SK-N-SH treated with all-trans-retinoic acid at 6 μM for 48 hours (cell line): ENCODE results near the gene FCSK.

Experiments
- ATAC-seq: fragments of 200-7000 bp; cut with Tn5 transposase; 3 replicates; pipeline ENCODE4 v1.9.1; 2020; ENCODE audit warnings: mild to moderate bottlenecking, moderate library complexity
- ARNTL ChIP-seq: fragments of 450-650 bp; formaldehyde crosslinking; IDR thresholded peaks from 2 replicates; pipeline ENCODE4 v1.5.0; 2020; ENCODE audit warnings: low read depth, mild to moderate bottlenecking, moderate library complexity, borderline replicate concordance
- BACH2 ChIP-seq: fragments of 250-450 bp; sonication (Bioruptor Pico); IDR thresholded peaks from 2 replicates; pipeline ENCODE4 v1.9.0; 2021; ENCODE audit warnings: mild to moderate bottlenecking, borderline replicate concordance
- CSDC2 ChIP-seq: fragments of 250-450 bp; sonication (Bioruptor Pico); IDR thresholded peaks from 2 replicates; pipeline ENCODE4 v1.5.0; 2020; ENCODE audit warnings: mild to moderate bottlenecking, moderate library complexity
- ESRRG ChIP-seq: fragments of 250-450 bp; sonication (Bioruptor Pico); IDR thresholded peaks from 2 replicates; pipeline ENCODE4 v1.6.1; 2021; ENCODE audit warnings: mild to moderate bottlenecking
- GLIS3 ChIP-seq: fragments of 250-450 bp; sonication (Bioruptor Pico); IDR thresholded peaks from 2 replicates; pipeline ENCODE4 v1.5.0; 2020; ENCODE audit warnings: mild to moderate bottlenecking, moderate library complexity
- ISL1 ChIP-seq: fragments of 250-450 bp; sonication (Bioruptor Pico); IDR thresholded peaks from 2 replicates; pipeline ENCODE4 v2.1.2; 2022; ENCODE audit warnings: mild to moderate bottlenecking, moderate library complexity
- OSR1 ChIP-seq: fragments of 250-450 bp; sonication (Bioruptor Pico); IDR thresholded peaks from 2 replicates; pipeline ENCODE4 v1.8.0; 2022; ENCODE audit warnings: moderate library complexity, mild to moderate bottlenecking, inconsistent platforms
- PPARA ChIP-seq: fragments of 250-450 bp; sonication (Bioruptor Pico); IDR thresholded peaks from 2 replicates; pipeline ENCODE4 v1.5.0; 2020; ENCODE audit warnings: mild to moderate bottlenecking, borderline replicate concordance
- RARB ChIP-seq: fragments of 250-450 bp; sonication (Bioruptor Pico); IDR thresholded peaks from 2 replicates; pipeline ENCODE4 v1.8.0; 2021; ENCODE audit warnings: mild to moderate bottlenecking, moderate library complexity
- SNAI2 ChIP-seq: fragments of 250-450 bp; sonication (Bioruptor Pico); IDR thresholded peaks from 2 replicates; pipeline ENCODE4 v1.5.0; 2020; ENCODE audit warnings: mild to moderate bottlenecking, moderate library complexity
- TCF4 ChIP-seq: fragments of 250-450 bp; sonication (Bioruptor Pico); IDR thresholded peaks from 2 replicates; pipeline ENCODE4 v1.8.0; 2021; ENCODE audit warnings: mild to moderate bottlenecking, moderate library complexity, borderline replicate concordance
- TOX ChIP-seq: fragments of 250-450 bp; sonication (Bioruptor Pico); IDR thresholded peaks from 2 replicates; pipeline ENCODE4 v1.8.0; 2021; ENCODE audit warnings: mild to moderate bottlenecking, moderate library complexity, borderline replicate concordance
- ZC3H10 ChIP-seq: fragments of 250-450 bp; sonication (Bioruptor Pico); IDR thresholded peaks from 2 replicates; pipeline ENCODE4 v1.5.1; 2021; ENCODE audit warnings: mild to moderate bottlenecking, moderate library complexity
- ZFP3 ChIP-seq: fragments of 250-450 bp; sonication (Bioruptor Pico); IDR thresholded peaks from 2 replicates; pipeline ENCODE4 v1.5.0; 2020; ENCODE audit warnings: mild to moderate bottlenecking, moderate library complexity
- ZFP30 ChIP-seq: fragments of 450-650 bp; formaldehyde crosslinking; IDR thresholded peaks from 2 replicates; pipeline ENCODE4 v1.5.0; 2022; ENCODE audit warnings: mild to moderate bottlenecking, moderate library complexity
- ZNF565 ChIP-seq: fragments of 450-650 bp; formaldehyde crosslinking; conservative IDR thresholded peaks from 2 replicates; pipeline ENCODE4 v1.5.0; 2020; ENCODE audit warnings: low read depth, mild to moderate bottlenecking, moderate library complexity
- ZNF70 ChIP-seq: fragments of 450-650 bp; formaldehyde crosslinking; IDR thresholded peaks from 2 replicates; pipeline ENCODE4 v1.5.0; 2020; ENCODE audit warnings: mild to moderate bottlenecking, moderate library complexity
- ZNF8 ChIP-seq: fragments of 450-650 bp; formaldehyde crosslinking; IDR thresholded peaks from 2 replicates; pipeline ENCODE4 v1.5.0; 2020; ENCODE audit warnings: mild to moderate bottlenecking, moderate library complexity
- TF ChIP-seq, protein P1 (sequence below): fragments of 250-450 bp; sonication (Bioruptor Pico); IDR thresholded peaks from 2 replicates; pipeline ENCODE4 v1.8.0; 2020; ENCODE audit warnings: mild to moderate bottlenecking, moderate library complexity, borderline replicate concordance
- TF ChIP-seq, protein P2 (sequence below): fragments of 250-450 bp; sonication (Bioruptor Pico); IDR thresholded peaks from 2 replicates; pipeline ENCODE4 v1.5.1; 2021; ENCODE audit warnings: mild to moderate bottlenecking, moderate library complexity
- TF ChIP-seq, protein P3 (sequence below): fragments of 250-450 bp; sonication (Bioruptor Pico); IDR thresholded peaks from 2 replicates; pipeline ENCODE4 v1.5.1; 2020; ENCODE audit warnings: low read depth, mild to moderate bottlenecking, moderate library complexity
- TF ChIP-seq, protein P4 (sequence below): fragments of 250-450 bp; sonication (Bioruptor Pico); IDR thresholded peaks from 2 replicates; pipeline ENCODE4 v1.8.0; 2021; ENCODE audit warnings: low read depth, mild to moderate bottlenecking, moderate library complexity, borderline replicate concordance
- TF ChIP-seq, protein P5 (sequence below): fragments of 250-450 bp; sonication (Bioruptor Pico); IDR thresholded peaks from 2 replicates; pipeline ENCODE4 v1.5.0; 2020; ENCODE audit warnings: mild to moderate bottlenecking, moderate library complexity

Gene FCSK

DNA sequence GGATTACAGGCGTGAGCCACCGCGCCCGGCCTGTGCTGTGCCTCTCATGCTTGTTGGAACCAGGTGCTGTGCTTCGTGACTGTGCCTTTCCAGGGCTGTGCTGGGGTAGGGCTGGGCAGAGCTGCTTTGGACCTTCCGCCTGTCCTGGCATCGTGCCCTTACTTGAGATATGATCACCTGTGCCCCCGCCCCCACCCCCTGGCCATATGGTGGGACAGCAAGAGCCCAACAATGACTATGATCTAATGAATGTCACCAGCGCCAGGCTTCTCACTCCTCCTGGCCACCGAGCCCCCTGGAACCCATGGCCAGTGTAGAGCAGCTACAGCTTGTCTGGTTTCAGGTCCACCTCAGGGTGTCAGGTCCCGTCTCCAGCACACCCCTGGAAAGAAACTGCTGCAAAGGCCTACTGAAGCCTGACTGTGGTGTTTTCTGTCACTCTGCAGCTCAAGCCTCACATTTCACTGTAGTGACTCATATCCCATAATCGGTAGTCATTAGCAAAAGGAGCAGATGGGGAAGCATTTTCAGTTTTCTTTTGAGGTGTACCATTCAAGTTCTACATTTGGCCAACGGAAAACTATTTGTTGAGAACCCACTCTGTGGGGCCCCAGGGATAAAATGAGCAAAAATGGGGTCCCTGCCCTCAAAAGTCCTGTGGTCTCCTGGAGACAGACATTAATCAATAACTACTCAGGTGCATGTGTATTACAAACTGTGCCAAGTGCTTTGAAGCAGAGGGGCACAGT lies 22.1 kb downstream of the FCSK start:
- ATAC-seq, result peak; percentile 85
- TF ChIP-seq SNAI2 (CRISPR knock-in tag), result no peak
- TF ChIP-seq ESRRG, result no peak
- no peak for TF ChIP-seq ZNF70 (CRISPR knock-in tag)
- no peak for TF ChIP-seq ZNF8 (CRISPR knock-in tag)
- no peak for TF ChIP-seq TCF4
- TF ChIP-seq BACH2 (CRISPR knock-in tag), result no peak
- TF ChIP-seq, protein P1, sequence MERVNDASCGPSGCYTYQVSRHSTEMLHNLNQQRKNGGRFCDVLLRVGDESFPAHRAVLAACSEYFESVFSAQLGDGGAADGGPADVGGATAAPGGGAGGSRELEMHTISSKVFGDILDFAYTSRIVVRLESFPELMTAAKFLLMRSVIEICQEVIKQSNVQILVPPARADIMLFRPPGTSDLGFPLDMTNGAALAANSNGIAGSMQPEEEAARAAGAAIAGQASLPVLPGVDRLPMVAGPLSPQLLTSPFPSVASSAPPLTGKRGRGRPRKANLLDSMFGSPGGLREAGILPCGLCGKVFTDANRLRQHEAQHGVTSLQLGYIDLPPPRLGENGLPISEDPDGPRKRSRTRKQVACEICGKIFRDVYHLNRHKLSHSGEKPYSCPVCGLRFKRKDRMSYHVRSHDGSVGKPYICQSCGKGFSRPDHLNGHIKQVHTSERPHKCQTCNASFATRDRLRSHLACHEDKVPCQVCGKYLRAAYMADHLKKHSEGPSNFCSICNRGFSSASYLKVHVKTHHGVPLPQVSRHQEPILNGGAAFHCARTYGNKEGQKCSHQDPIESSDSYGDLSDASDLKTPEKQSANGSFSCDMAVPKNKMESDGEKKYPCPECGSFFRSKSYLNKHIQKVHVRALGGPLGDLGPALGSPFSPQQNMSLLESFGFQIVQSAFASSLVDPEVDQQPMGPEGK, result no peak
- no peak for TF ChIP-seq ZFP3 (CRISPR knock-in tag)
- no peak for TF ChIP-seq RARB (CRISPR knock-in tag)
- TF ChIP-seq ZFP30 (CRISPR knock-in tag), result no peak
- no peak for TF ChIP-seq GLIS3 (CRISPR knock-in tag)
- no peak for TF ChIP-seq ZC3H10
- TF ChIP-seq CSDC2 (CRISPR knock-in tag), result no peak
- no peak for TF ChIP-seq ZNF565 (CRISPR knock-in tag)
- TF ChIP-seq, protein P2, sequence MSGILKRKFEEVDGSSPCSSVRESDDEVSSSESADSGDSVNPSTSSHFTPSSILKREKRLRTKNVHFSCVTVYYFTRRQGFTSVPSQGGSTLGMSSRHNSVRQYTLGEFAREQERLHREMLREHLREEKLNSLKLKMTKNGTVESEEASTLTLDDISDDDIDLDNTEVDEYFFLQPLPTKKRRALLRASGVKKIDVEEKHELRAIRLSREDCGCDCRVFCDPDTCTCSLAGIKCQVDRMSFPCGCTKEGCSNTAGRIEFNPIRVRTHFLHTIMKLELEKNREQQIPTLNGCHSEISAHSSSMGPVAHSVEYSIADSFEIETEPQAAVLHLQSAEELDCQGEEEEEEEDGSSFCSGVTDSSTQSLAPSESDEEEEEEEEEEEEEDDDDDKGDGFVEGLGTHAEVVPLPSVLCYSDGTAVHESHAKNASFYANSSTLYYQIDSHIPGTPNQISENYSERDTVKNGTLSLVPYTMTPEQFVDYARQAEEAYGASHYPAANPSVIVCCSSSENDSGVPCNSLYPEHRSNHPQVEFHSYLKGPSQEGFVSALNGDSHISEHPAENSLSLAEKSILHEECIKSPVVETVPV, result no peak
- TF ChIP-seq TOX (CRISPR knock-in tag), result no peak
- TF ChIP-seq, protein P3, sequence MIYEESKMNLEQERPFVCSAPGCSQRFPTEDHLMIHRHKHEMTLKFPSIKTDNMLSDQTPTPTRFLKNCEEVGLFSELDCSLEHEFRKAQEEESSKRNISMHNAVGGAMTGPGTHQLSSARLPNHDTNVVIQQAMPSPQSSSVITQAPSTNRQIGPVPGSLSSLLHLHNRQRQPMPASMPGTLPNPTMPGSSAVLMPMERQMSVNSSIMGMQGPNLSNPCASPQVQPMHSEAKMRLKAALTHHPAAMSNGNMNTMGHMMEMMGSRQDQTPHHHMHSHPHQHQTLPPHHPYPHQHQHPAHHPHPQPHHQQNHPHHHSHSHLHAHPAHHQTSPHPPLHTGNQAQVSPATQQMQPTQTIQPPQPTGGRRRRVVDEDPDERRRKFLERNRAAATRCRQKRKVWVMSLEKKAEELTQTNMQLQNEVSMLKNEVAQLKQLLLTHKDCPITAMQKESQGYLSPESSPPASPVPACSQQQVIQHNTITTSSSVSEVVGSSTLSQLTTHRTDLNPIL, result no peak
- no peak for TF ChIP-seq PPARA (CRISPR knock-in tag)
- TF ChIP-seq ISL1 (CRISPR knock-in tag), result no peak

DNA sequence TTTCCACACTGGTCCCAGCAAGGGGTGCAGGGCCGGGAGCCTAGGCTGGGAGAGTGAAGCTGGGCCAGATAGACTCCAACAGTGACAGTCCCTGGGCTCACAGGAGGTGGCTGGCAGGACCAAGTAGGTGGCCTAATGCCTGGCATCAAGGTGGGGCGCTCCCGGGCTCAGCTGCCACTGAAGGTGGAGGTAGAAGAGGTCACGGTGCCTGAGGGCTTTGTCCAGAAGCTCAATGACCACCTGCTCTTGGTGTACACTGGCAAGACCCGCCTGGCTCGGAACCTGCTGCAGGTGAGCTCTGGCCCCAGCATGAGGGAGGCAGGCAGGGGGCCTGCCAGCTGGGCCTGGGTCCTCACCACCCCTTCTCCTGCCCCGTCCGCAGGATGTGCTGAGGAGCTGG lies 23.8 kb downstream of the FCSK start:
- no peak for TF ChIP-seq PPARA (CRISPR knock-in tag)
- ATAC-seq, result no peak

DNA sequence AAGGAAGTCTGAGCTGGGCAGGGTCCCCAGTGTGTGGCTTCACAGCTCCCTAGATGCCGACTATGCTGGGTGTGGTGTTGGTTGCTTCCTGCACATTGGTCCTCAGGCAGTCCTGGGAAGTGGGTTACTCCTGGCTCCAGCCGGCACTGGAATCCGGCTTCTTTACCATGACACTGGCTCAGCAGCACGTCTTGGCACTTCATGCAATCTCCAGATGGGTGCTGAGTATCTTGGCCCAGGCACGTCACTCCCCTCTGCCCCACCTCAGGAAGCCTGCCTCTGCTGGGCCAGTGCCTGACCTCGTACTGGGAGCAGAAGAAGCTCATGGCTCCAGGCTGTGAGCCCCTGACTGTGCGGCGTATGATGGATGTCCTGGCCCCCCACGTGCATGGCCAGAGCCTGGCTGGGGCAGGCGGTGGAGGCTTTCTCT lies 24.5 kb downstream of the FCSK start:
- no peak for TF ChIP-seq ZNF70 (CRISPR knock-in tag)
- TF ChIP-seq ISL1 (CRISPR knock-in tag), result no peak
- TF ChIP-seq, protein P4, sequence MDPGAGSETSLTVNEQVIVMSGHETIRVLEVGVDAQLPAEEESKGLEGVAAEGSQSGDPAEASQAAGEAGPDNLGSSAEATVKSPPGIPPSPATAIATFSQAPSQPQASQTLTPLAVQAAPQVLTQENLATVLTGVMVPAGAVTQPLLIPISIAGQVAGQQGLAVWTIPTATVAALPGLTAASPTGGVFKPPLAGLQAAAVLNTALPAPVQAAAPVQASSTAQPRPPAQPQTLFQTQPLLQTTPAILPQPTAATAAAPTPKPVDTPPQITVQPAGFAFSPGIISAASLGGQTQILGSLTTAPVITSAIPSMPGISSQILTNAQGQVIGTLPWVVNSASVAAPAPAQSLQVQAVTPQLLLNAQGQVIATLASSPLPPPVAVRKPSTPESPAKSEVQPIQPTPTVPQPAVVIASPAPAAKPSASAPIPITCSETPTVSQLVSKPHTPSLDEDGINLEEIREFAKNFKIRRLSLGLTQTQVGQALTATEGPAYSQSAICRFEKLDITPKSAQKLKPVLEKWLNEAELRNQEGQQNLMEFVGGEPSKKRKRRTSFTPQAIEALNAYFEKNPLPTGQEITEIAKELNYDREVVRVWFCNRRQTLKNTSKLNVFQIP (CRISPR knock-in tag), result no peak
- TF ChIP-seq, protein P1, result no peak
- TF ChIP-seq GLIS3 (CRISPR knock-in tag), result no peak
- TF ChIP-seq, protein P2, result no peak
- no peak for TF ChIP-seq RARB (CRISPR knock-in tag)
- no peak for TF ChIP-seq ZFP30 (CRISPR knock-in tag)
- TF ChIP-seq, protein P5, sequence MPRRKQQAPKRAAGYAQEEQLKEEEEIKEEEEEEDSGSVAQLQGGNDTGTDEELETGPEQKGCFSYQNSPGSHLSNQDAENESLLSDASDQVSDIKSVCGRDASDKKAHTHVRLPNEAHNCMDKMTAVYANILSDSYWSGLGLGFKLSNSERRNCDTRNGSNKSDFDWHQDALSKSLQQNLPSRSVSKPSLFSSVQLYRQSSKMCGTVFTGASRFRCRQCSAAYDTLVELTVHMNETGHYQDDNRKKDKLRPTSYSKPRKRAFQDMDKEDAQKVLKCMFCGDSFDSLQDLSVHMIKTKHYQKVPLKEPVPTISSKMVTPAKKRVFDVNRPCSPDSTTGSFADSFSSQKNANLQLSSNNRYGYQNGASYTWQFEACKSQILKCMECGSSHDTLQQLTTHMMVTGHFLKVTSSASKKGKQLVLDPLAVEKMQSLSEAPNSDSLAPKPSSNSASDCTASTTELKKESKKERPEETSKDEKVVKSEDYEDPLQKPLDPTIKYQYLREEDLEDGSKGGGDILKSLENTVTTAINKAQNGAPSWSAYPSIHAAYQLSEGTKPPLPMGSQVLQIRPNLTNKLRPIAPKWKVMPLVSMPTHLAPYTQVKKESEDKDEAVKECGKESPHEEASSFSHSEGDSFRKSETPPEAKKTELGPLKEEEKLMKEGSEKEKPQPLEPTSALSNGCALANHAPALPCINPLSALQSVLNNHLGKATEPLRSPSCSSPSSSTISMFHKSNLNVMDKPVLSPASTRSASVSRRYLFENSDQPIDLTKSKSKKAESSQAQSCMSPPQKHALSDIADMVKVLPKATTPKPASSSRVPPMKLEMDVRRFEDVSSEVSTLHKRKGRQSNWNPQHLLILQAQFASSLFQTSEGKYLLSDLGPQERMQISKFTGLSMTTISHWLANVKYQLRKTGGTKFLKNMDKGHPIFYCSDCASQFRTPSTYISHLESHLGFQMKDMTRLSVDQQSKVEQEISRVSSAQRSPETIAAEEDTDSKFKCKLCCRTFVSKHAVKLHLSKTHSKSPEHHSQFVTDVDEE, result no peak
- TF ChIP-seq, protein P3, result no peak
- TF ChIP-seq ZFP3 (CRISPR knock-in tag), result no peak
- no peak for TF ChIP-seq OSR1 (CRISPR knock-in tag)
- TF ChIP-seq CSDC2 (CRISPR knock-in tag), result no peak
- no peak for TF ChIP-seq ZC3H10
- no peak for TF ChIP-seq ESRRG
- no peak for TF ChIP-seq BACH2 (CRISPR knock-in tag)
- no peak for TF ChIP-seq ARNTL (CRISPR knock-in tag)
- TF ChIP-seq TCF4, result no peak
- ATAC-seq, result no peak
